CD4-positive, alpha-beta T cell treated with Interferon gamma for 1 hour (primary cell): ENCODE measurements around the gene SMIM13.
A peak's percentile ranks its signal among the peaks of the same experiment; 100 is the strongest.
"Not testable (repeated sequence)": the region's sequence is repeated elsewhere in the genome, so short reads cannot be mapped to it uniquely, and the experiment has no call there.

Experiments
- DNase-seq: peaks from one replicate; pipeline ENCODE4 v3.0.0-alpha.2; 2020

The SMIM13 gene

DNA sequence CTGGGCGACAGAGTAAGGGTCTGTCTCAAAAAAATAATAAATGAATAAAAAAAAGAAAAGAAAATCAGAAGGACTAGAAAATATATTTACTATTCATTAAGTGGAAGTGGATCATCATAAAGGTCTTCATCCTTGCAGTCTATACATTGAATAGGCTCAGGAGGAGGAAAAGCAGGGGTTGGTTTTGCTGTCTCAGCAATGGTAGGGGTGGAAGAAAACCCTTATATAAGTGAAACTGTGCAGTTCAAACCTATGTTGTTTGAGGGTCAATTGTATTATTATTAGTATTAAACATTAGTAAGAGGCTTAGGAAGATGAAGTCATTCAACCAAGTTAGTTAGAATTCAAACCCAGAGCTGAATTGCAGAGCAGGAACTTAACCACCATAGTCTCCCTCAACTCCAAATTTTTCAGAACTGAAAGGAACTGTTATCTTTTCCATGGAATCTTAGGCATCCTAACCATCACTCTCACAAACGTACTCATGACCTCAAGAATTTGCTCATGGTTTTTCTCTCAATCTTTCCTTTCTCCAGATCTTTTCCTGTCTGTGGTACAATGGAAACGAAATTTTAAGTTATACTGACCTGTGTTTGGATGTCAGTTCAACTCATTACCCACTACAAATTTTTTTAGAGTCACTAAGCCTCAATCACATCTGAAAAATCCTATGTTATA is 7.7 kb upstream of the SMIM13 start:
- DNase-seq = no peak

GRCh38 chr6:11087141-11087812 is 6.4 kb upstream of the SMIM13 start:
- DNase-seq = not testable (repeated sequence)

DNA sequence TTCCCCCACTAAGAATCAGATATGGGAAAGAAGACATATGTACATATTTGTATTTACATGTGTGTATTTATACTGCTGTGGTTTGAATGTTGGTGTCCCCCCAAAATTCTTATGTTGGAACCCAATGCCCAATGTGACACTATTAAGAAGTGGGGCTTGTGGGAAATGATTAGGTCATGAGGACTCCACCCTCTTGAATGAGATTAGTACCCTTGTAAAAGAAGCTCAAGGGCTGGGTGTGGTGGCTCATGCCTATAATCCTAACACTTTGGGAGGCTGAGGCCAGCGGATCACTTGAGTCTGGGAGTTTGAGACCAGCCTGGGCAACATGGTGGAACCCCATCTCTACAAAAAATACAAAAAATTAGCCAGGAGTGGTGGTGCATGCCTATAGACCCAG is 3.9 kb upstream of the SMIM13 start:
- no peak for DNase-seq

DNA sequence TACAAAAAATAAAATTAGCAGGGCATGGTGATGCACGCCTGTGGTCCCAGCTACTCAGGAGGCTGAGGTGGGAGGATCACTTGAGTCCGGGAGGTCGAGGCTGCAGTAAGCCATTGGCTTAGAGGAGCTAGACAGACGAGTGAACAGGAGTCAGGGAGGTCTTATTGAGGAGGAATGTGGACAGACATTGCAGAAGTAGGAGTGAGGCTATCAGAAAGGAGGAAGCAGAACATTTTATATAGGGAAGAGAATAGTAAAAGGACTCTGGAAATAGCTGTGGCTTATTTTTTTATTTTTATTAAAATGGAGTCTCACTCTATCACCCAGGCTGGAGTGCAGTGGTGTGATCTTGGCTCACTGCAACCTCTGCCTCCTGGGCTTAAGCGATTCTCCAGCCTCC is 2.5 kb upstream of the SMIM13 start:
- DNase-seq = not testable (repeated sequence)

DNA sequence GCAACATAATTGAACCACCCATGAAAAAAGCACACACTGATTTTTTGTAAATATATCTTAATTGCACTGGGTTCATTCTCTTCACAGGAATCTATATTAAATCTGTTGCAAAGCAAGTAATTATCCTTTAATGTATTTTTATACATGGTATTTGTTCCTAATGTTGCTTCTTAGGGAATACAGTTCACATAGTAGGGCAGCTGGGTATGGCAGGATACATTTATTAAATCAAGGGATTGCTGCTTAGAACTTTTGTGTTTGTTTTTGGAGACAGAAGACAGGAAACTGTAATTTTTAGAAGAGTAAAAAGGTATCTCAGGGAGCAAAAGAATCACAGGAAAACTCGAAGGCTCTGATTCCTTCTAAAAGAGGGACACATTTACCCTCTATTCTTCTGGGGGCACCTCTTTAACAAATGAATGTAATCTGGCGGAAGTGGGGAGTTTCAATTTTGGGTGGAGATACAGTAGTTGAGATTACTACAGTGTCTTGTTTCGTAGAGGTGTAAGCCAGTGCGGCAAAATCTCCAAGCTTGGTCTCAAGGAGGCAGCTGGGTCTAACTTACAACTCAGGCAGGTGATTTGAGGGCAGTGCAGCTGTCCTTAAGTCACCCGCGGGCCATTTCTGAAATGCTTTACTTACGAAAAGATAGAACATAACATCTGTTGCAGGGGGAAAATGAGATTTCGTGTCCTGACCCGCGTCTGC is 812 bp upstream of the SMIM13 start:
- peak; percentile 16 for DNase-seq

DNA sequence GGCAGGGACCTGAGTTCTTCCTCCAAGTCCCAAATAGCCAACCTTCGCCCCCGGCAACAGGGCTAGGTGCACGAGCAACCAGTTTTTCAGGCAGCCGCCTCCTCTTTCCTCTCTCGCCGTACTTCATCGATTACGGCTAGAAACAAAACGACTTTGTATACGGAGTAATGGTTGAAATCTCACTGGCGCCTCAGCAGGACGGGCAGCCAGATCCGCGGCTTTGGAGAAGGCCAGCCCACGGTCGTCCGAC is 333 bp upstream of the SMIM13 start:
- no peak for DNase-seq

- DNase-seq = peak; percentile 28
Measured at GRCh38 chr6:11094411-11094851, 797 bp downstream of the SMIM13 start.

GRCh38 chr6:11094941-11095340 is 1.3 kb downstream of the SMIM13 start:
- DNase-seq = no peak

DNA sequence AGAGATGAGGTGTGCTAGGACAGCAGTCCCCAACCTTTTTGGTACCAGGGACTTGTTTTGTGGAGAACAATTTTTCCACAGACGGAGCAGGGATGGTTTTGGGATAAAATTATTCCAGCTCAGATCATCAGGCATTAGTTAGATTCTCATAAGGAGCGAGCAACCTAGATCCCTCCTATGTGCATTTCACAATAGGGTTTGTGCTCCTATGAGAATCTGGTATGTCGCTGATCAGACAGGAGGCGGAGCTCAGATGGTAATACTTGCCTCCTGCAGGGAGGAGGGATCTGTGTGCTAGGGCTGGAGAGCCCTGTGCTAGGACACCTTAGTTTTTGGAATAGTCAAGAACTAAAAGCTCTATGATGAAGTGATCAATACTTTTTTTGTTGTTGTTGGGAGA is 2.5 kb downstream of the SMIM13 start:
- DNase-seq = peak; percentile 3

DNA sequence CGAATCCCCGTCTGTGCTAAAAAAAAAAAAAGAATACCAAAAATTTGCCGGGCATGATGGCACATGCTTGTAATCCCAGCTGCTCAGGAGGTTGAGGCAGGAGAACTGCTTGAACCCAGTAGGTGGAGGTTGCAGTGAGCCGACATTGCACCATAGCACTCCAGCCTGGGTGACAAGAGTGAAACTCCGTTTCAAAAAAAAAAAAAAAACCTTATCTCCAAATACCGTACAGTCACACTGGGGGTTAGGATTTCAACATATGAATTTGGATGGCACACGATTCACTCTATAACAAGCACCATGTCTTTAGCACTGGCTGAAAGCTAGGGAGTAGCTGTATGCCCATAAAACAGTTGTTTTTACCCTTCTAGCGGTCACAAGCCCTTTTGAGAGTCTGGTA is 3.8 kb downstream of the SMIM13 start:
- DNase-seq = no peak

- DNase-seq = no peak
Measured at GRCh38 chr6:11098004-11098403, 4.4 kb downstream of the SMIM13 start.

DNA sequence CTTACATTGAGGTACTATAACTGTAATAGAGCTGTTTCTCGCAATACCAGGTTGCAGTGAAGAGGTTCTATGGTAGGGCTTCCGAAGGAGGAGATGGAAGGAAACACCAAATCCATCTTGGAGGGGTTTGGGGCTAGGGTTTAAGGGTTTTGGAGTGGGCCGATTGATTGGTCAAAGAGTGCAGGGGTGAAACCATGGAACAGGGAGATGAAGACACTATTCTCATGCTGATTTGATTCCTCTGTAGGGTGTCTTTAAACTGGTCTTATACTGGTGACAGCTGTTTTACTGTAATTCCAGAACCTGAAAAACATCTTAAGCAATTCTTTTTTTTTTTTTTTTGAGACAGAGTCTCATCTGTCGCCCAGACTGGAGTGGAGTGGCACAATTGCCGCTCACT is 7.8 kb downstream of the SMIM13 start:
- no peak for DNase-seq

DNA sequence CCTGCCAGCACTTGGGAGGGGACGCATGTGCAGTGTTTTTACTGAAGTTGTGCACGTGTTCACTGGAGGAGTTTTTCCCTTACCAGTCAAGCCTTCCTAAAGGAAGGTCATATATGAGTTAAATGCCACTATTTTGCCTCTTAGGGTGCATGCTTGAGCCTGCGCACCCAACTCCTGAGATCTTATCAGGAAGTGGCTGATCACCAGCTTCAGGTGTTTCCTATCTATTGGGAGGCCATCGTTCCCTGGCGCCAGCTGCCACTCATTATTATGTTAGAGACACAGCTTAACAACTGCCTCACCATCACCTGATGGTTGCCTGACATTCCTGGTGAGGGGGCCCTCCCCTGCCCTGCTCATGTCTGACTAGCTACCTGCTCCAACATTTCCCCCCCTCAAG is 9.4 kb downstream of the SMIM13 start:
- no peak for DNase-seq

- no peak for DNase-seq
Measured at GRCh38 chr6:11108726-11109125, 15.1 kb downstream of the SMIM13 start.

- no peak for DNase-seq
Measured at GRCh38 chr6:11110921-11111768, 17.5 kb downstream of the SMIM13 start, which contains the start of gene ERVFRD-1. TSS of gene ERVFRD-1 (minus strand) at chr6:11111725. CDS start at chr6:11105310, 6,415 bp downstream.

DNA sequence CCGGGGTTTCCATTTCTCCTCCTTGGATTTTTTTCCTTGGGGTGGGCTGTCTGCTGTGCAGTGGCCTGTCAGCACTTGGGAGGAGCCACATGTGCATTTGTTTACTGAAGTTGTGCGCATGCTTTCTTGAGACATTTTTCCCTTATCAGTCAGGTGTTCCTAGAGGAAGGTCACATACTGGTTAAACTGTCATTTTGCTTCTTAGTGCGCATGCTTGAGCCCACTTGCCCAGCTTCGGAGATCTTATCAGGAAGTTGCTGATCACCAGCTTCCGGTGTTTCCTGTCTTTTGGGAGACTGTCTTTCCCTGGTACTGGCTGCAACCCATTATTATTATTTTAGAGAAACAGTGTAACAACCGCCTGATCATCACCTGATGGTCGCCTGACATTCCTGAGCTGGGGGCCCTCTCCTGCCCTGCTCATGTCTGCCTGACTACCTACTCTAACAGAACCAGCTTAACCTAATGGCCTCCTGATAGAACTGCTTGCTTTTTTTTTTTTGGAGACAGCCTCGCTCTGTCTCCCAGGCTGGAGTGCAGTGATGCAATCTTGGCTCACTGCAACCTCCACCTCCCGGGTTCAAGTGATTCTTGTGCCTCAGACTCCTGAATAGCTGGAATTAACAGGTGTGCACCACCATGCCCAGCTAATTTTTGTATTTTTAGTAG is 18.3 kb downstream of the SMIM13 start:
- DNase-seq = no peak

DNA sequence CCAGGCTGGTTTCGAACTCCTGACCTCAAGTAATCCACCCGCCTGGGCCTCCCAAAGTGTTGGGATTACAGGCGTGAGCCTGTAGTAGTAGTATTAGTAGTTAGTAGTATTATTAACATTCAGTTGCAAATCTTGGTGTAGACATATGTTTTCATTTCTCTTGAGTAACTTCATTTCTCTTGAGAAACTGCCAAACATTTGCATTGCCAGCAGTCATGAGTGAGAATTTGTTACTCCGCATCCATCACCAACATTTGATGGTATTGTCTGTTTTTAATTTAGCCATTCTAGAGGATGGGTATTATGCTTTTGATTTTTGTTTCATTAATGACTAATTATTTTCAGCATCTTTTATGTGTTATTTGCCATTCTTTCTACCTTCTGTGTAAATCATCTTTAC is 19.4 kb downstream of the SMIM13 start:
- no peak for DNase-seq

- not testable (repeated sequence) for DNase-seq
Measured at GRCh38 chr6:11115808-11116536, 22.3 kb downstream of the SMIM13 start.

- DNase-seq = no peak
Measured at GRCh38 chr6:11120271-11121005, 26.8 kb downstream of the SMIM13 start.

DNA sequence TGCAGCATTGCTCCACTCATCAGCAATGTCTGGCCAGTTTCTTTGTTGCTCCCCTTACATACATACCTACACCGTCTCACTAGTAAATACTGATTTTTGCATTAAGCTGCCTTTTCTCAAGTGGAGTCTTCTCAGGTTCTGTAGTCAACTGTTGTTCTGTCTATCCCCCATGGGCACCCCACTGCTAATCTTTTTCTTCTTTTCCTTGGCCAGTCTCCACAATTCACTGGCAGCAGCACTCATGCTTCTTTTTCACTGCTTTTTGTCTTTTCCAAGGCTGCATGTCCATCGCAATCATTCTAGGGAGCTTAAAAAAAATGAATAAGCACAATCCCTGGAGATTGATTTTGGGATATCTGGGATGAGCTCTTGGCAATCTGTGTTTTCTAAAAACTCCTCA is 28.2 kb downstream of the SMIM13 start:
- no peak for DNase-seq

DNA sequence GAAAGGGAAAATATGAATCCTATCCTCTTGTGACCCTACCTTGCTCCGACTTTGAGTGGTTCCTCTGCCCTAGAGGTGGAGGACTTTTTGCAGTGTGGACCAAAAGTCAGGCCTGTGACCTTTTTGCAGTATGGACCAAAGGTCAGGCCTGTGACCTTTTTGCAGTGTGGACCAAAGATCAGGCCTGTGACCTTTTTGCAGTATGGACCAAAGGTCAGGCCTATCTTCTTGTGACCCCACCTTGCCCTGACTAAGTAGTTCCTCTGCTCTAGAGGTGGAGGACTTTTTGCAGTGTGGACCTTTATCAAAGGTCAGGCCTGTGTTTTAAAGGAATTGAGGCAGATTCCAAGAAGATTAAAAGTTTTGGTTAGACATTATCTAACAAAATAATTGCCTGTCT is 28.7 kb downstream of the SMIM13 start:
- no peak for DNase-seq
